OCI-LY7 (cell line): Measurements from ENCODE around the gene KAT7. TPM values are rescaled to one million over a fixed set of nuclear protein-coding genes. Genes with fewer than 3 reads are reported as not detected.

Experiments
- total RNA-seq, 2 experiments: library from RNA; depleted of rRNA in 1 of 2; stranded (reverse); fragments of >200 nt in 1 of 2; shearing (Covaris generic) in 1 of 2; gene quantifications; 2 replicates each; pipeline ENCODE4 v1.2.3, GENCODE V29; 2014 to 2022

The KAT7 gene
- total RNA-seq, 2 experiments from 2014 or later, result 43.3 to 70.3 TPM

Other genes with a start within 250 kb of the KAT7 start
- gene NXPH3, start 212.8 kb upstream of the KAT7 start, total RNA-seq (2014; rRNA removed; shearing (Covaris generic)), result not detected in 2 replicates
- gene NXPH3, start 212.8 kb upstream of the KAT7 start, total RNA-seq (2022), result not detected in 2 replicates
- gene SPOP, start 110.6 kb upstream of the KAT7 start, total RNA-seq (2014; rRNA removed; shearing (Covaris generic)), result 37.8 and 61.0 TPM in 2 replicates
- gene SPOP, start 110.6 kb upstream of the KAT7 start, total RNA-seq (2022), result 59.3 and 69.0 TPM in 2 replicates
- gene SLC35B1, start 80.7 kb upstream of the KAT7 start, total RNA-seq (2014; rRNA removed; shearing (Covaris generic)), result 38.1 and 51.2 TPM in 2 replicates
- 48.9 and 51.4 TPM in 2 replicates for gene SLC35B1, start 80.7 kb upstream of the KAT7 start, total RNA-seq (2022)
- gene FAM117A, start 24.6 kb upstream of the KAT7 start, total RNA-seq (2014; rRNA removed; shearing (Covaris generic)), result 29.9 and 40.4 TPM in 2 replicates
- 44.3 and 45.2 TPM in 2 replicates for gene FAM117A, start 24.6 kb upstream of the KAT7 start, total RNA-seq (2022)
- gene TAC4, start 59.4 kb downstream of the KAT7 start, total RNA-seq (2014; rRNA removed; shearing (Covaris generic)), result not detected in 2 replicates
- not detected in 2 replicates for gene TAC4, start 59.4 kb downstream of the KAT7 start, total RNA-seq (2022)
- gene DLX4, start 180.5 kb downstream of the KAT7 start, total RNA-seq (2014; rRNA removed; shearing (Covaris generic)), result 0.28 and 0.47 TPM in 2 replicates
- gene DLX4, start 180.5 kb downstream of the KAT7 start, total RNA-seq (2022), result 0.27 and 1.3 TPM in 2 replicates
- gene DLX3, start 206.5 kb downstream of the KAT7 start, total RNA-seq (2014; rRNA removed; shearing (Covaris generic)), result not detected in 2 replicates
- not detected in 2 replicates for gene DLX3, start 206.5 kb downstream of the KAT7 start, total RNA-seq (2022)